GM19099 (cell line): ENCODE data around the gene SLC49A3.

Source experiments
- POLR2A ChIP-seq: IDR thresholded peaks from 3 replicates; pipeline ENCODE4 v1.6.1; 2011; ENCODE audit warnings: low read depth; ENCODE audit not compliant: insufficient read length; ENCODE audit errors: extremely low read depth

SLC49A3 gene

DNA sequence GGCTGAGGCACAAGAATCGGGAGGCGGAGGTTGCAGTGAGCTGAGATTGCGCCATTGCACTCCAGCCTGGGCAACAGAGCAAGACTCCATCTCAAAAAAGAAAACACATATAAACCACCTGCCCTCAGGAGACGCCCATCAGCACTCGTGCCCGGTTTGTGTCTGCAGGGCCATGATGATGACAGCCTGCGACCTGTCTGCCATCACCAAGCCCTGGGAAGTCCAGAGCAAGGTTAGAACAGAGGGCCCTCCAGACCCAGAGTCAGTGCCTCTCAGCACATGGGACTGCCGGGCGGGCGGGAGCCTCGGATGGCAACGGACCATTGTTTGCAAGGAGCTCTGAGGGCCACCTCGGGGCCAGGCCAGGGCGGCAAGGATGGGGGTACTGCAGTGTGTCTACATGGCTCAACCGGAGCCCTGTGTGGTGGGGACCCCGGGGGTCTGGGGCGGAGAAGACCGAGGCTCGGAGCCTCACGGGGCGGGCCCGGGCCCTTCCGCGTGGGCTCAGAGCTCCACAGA is 24.2 kb downstream of the SLC49A3 start:
- TF ChIP-seq POLR2A: no peak

DNA sequence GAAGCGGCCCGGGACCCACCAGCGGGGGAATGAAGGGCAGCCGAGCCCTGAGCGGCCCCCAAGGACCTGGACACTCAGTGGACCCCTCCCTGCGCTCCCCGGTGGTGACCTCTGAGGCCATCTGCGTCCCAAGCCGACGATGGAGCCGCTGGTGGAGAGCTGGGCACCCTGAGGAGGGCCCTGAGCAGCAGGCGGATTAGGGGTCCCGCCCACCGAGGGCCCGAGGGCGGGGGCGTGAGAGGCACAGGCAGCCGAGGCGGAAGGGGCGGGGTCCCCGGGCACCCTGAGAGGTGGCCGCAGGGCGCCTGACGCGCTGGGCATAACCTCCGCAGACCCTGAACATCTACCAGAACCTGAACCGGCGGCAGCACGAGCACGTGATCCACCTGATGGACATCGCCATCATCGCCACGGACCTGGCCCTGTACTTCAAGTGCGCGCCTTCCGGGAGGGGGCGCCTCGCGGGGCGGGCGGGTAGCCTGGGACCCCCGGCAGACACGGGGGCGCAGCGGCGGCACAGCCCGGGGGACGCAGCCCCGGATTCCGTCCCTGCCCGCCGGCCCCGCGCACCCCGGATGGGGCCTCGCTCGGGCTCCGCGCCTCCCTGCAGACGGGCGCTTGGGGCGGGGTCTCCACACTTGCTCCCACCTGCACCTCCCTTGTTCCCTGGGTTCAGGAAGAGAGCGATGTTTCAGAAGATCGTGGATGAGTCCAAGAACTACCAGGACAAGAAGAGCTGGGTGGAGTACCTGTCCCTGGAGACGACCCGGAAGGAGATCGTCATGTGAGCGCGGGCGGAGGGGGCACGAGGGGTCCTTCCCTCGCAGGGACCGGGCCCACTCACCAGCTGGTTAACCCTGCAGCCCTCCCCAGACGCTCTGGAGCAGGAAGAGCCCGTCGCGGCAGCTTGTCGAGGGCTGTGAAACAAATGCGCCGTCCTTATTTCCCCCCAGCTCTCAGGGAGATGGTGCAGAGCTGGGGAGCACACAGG is 25.2 kb downstream of the SLC49A3 start:
- TF ChIP-seq POLR2A: peak; percentile 47

DNA sequence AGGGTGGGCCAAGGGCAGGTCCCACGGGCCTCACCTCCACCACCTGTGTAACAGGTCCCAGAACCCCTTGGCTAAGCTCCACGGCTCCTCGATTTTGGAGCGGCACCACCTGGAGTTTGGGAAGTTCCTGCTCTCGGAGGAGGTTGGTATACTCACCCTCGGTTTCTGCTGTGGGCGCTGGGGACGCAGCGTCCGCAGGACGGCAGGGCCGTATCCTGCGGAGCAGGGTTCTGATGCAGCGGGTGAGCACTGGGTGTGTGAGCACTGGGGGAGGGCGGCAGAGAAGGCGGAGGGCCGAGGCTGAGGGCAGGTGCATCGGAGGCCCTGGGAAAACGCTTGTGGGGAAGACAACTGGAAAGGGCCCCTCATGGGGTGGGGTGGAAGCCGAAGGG is 25.9 kb downstream of the SLC49A3 start:
- TF ChIP-seq POLR2A: no peak

DNA sequence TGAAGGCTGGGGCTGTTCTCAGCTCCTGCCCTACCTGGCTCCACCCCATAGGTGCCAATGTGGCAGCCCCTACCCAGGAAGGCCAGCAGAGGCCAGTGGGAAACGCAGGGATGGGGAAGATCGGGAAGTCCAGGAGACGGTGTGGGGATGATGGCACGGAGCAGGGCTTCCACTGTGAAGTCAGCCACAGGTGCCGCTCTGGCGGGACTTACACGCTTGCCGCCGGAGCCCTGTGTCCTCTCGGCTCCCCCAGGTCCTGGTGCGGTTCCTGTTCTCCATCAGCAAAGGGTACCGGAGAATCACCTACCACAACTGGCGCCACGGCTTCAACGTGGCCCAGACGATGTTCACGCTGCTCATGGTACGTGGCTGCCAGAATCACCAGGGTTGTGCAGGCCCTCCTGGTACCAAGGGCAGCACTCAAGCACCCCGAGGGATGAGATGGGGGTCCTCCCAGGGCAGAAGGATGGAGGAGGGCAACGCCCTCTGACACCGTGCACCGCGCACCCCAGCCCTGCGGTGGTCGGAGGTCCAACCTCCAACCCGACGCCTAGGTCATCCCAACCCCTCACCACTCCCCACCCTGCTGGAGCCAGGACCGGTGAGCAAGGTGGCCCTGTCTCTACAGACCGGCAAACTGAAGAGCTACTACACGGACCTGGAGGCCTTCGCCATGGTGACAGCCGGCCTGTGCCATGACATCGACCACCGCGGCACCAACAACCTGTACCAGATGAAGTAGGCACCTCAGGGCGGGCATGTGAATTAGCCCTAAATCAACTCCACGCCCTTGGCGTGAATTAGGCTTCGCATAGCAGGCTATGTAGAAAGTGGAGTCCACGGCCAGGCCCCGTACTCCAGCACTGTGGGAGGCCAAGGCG is 26.8 kb downstream of the SLC49A3 start:
- TF ChIP-seq POLR2A: no peak

DNA sequence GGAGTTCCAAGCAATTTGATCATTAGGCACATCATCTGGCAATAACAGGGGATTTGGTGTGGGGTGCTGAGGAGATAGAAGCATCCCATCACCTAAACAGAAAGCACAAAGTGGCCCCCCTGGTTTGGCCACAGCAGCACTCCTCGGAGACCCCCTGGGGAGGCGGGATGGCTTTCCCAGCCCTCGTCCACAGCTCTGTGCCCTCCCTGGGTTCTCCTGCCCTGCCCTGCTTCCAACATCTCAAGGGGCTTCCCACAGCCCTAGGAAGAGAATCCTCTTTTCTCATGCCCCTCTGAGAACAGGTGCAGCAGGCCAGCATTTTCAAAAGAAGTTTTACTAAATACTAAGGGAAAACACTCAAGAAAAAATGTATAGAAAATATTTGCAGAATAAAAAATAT is 27.7 kb downstream of the SLC49A3 start:
- TF ChIP-seq POLR2A: no peak

DNA sequence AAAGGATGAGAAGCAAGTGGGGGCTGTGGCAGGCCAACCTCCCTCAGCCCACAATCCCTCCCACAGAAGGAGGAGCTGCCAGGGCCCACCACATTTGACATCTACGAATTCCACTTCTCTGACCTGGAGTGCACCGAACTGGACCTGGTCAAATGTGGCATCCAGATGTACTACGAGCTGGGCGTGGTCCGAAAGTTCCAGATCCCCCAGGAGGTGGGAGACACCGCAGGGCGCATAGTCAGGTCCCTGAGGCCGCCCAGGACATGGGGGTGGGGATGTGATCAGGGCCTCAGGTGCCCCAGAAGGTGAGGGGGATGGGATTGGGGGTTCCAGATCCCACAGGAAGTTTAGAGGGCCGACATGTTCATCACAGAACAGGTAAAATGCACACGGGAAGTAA is 28.6 kb downstream of the SLC49A3 start:
- no peak for TF ChIP-seq POLR2A

DNA sequence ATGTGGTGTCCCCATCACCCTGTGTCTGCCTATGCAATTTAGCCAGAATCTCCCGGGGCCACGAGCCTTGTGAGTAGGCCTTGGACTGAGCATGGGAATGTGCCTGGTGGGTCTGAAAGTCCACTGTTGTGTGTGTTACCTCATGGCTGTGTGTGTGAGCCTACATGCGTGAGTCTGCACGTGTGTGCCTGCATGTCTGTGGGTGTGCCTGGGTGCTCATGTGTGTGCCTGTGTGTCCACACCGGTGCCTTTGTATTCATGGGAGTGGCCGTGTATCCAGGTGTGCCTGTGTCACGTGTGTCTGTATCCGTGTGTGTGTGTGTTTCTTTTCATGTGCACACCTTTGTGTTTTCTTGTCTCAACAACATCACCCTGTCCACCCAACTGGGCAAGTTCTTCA is 29.1 kb downstream of the SLC49A3 start:
- no peak for TF ChIP-seq POLR2A

DNA sequence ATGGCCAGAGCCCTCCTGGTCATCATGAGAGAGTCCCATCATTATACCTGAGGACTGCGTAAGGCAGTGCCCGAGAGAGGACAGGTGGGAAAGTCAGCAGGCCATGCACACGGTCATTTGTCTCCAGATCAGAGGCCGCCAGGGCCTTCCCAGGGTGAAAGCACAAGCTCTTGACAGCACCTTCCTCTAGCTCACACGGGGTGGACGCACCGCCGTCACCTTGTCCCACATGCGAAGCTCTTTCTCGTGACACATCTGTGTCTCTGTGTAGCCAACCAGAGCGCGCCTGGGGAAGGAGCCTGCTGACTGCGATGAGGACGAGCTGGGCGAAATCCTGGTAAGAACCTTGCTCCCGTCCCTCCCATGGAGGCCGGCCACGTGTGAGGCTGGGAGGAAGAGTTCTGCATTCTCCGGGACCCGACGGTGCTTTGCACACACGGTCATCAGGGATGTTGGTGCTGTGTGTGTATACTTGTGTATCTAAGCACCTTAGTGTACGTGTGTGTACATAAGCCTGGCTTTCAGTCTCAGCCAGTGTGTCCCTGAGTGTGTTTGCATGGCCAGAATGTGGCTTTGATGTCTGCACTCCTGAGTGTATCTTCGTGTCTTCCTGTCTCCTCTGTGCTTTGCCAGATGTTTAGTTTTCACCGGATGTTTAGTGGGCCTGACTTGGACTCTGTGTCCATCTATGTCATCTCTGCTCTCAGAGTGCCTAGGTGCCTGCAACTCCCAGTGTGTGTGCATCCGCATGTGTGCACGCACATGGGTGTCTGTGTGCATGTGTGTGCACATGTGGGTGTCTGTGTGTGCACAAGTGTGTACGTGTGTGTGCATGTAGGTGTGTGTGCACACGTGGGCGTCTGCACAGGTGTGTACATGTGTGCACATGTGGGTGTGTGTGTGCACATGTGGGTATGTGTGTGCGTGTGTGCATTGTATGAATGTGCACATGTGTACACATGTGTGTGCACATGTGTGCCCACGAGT is 30.0 kb downstream of the SLC49A3 start:
- no peak for TF ChIP-seq POLR2A

DNA sequence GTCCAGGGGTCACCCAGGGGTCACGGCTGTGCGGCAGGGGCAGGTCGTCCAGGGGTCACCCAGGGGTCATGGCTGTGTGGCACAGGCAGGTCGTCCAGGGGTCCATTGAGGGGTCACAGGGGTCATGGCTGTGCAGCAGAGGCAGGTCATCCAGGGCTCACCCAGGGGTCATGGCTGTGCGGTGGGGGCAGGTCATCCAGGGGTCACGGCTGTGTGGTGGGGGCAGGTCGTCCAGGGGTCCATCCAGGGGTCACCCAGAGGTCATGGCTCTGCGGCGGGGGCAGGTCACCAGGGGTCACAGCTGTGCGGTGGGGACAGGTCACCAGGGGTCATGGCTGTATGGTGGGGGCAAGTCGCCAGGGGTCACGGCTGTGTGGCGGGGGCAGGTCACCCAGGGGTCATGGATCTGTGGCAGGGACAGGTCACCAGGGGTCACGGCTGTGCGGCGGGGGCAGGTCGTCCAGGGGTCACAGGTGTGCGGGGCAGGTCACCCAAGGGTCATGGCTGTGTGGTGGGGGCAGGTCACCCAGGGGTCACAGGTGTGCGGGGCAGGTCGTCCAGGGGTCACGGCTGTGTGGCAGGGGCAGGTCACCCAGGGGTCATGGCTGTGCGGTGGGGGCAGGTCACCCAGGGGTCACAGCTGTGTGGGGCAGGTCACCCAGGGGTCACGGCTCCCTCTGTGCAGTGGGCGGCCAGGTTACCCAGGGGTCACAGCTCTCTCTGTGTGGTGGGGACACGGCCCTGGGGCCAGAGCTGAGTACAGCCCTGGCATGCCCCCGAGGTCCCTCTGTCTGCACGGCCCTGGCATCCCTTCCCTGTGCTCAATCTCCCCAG is 30.9 kb downstream of the SLC49A3 start:
- TF ChIP-seq POLR2A: no peak

DNA sequence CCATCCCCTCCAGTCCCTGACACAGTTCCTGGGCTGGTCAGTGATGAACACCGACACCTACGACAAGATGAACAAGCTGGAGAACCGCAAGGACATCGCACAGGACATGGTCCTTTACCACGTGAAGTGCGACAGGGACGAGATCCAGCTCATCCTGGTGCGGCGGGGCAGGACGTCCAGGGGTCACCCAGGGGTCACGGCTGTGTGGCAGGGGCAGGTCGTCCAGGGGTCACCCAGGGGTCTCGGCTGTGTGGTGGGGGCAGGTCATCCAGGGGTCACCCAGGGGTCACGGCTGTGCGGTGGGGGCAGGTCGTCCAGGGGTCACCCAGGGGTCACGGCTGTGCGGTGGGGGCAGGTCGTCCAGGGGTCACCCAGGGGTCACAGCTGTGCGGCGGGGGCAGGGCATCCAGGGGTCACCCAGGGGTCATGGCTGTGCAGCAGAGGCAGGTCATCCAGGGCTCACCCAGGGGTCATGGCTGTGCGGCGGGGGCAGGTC is 31.6 kb downstream of the SLC49A3 start:
- TF ChIP-seq POLR2A: no peak

DNA sequence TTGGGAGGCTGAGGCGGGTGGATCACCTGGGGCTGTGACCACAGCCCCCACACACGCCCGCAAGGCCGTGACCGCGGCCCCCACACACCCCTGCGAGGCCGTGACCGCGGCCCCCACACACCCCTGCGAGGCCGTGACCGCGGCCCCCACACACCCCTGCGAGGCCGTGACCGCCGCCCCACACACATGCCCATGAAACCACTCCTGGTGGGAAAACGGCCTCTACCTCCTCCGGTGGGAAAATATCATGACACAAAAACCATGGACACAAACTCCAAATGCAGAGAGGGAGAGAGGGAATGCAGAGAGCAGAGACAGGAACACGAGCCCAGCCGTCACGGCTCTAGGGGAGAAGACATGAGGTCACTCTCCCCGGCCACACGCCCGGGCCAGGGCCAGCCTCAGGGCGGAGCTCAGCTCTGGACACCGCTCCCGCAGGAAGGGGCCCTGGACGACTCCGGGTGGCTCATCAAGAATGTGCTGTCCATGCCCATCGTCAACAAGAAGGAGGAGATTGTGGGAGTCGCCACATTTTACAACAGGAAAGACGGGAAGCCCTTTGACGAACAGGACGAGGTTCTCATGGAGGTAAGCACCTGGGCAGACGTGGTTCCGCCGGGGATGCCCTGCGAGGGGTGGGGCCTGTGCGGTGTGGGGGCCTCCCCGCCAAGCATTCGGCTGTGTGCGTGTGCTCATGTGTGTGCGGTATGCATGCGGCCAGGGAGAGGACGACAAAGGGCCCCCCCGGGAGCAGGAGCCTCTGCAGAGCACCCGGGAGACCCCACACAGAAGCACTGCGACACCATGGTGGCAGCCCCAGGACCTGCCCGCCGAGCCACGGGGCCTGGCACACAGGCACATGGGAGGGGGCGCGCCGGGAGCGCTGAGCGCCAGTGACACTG is 32.3 kb downstream of the SLC49A3 start:
- no peak for TF ChIP-seq POLR2A

DNA sequence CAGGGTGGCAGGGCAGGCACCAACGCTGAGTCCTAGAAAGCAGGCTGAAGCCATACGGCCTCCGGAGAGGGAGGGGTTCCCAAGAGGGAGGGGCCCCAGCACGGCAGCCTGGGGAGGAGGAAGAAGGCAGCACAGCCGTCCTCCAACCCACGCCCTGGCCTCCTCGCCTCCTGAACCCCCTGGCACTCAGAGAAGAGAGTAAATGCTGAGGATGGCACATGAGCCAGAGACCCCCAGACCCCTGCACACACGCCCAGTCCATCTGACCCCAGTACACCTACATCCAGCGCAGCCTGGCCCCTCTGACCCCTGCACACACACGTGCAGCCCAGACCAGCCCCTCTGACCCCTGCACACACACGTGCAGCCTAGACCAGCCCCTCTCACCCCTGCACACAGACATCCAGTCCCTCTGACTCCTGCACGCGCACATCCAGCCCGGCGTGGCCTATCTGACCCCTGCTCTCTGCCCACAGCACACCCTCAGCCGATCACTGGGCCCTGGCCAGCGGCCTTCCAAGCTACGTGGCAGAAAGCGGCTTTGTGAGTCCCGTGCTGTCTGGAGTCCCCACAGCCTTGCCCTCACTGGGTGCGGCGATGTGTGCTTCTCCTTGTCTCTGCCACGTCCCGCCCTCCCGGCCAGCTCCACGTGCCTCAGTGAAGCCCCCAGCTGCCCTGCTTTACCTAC is 33.3 kb downstream of the SLC49A3 start:
- TF ChIP-seq POLR2A: no peak
